GM18526 (cell line): ENCODE data around the gene UNCX.

Experiments
- POLR2A ChIP-seq: IDR thresholded peaks from 3 replicates; pipeline ENCODE4 v1.6.1; 2011; ENCODE audit not compliant: insufficient read length; ENCODE audit errors: extremely low read depth

The UNCX gene

DNA sequence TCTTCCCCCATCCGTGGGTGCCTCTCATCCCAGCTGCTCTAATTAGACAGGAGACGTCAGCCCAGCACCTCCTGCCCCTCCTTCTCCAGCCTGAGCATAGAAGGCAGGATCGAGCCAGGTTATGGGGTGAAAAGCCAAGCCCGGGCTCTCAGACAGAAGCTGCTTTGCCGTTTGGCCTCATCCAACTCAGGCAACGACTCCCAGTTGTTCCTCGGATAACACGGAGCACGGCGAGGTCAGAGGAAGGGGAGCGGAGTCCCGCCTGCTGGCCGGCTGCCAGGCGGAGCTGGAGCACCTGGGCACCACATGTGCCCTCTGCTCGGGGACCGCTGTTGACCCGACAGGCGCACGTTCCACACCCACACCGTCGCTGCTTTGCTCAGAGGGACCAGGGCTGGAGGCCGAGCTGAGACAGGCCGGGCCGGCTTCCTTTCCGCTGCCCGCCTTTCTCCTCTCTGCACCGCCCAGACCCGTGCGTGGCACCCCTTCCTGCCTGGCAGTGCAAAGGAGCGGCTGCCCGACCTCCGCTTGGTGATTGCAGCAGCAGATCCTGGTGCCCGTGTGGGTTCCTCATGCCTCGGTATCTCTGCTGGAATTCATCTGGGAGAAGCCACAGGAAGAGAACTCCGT lies 21.6 kb upstream of the UNCX start:
- no peak for TF ChIP-seq POLR2A

DNA sequence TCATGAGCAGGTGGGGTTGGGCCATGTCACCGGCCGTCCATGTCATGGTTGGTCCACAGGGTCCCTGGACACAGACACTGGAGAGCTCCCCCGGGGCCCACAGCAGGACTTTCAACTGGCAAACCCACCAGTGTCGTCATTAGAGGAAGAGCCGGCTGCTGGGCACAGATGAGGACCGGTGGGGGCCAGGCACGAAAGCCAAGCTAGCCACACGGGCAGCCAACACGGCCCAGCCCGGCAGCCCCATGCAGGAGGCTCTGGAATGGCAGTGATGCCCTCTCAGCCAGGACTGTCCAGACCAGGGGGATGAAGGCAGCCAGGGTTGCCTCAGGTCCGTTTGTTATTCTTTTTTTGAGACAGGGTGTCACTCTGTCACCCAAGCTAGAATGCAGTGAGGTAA lies 21.1 kb upstream of the UNCX start:
- no peak for TF ChIP-seq POLR2A

DNA sequence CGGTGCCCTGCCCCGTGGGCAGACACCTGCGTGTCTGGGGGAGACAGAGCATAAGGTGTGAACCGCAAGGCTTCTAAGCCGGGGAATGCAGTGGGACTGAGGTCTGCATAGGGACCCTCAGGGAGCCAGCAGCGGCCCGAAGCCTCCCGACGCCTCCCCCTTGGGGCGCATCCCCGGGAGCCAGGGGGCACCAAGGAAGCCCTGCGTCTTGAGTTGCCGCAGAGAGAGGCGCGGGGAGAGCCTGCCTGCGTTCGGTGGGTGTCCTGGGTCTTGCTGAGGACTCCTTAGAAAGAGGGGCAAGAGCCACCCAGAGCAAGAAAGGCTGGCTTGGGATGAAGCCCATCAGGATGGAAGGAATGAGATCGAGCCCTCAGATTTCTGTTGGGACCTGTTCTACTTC lies 18.2 kb upstream of the UNCX start:
- TF ChIP-seq POLR2A, result no peak

DNA sequence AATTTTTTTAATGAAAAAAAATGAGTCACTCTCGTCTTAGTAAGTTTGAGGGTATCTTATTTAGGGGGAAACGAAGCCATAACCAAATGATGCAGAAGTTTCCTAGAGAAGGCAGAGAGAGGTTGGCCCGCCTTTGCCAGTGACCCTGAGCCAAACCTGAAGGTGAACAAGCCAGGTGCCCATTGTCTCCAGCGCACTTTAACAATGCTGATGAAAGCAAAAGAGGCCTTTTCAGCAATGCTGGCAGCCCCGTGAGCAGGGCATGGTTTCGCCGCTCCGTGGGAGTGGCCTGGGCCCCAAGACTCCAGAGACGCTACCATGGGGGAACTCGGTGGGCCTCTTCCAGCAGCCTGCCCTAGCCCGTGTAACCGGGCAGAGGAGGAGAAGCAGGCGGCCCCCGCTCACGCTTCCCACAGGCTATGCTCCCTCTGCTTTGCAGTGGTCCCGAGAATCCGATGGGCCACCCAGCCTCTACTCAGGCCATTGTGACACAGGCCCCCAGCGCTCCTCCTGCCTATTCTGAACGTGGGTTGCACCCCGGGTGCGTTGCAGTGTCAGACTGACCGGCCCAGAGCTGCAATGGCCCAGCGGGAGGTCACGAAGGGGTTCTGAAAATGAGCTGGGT lies 14.0 kb upstream of the UNCX start:
- no peak for TF ChIP-seq POLR2A

DNA sequence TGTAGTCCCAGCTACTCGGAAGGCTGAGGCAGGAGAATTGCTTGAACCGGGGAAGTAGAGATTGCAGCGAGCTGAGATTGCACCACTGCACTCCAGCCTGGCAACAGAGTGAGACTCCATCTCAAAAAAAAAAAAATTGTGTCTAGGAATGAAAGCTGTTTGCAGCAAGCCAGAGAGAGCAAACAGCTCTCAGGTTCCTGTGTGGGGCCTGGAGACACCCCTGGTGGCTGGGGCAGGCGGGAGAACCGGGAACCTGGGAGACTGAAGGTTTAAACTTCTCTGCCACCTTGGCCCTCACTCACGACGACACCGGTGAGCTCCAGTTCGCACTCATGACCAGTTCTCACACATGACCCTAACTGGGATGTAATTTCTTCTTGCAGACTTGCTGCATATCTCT lies 13.2 kb upstream of the UNCX start:
- TF ChIP-seq POLR2A, result no peak

DNA sequence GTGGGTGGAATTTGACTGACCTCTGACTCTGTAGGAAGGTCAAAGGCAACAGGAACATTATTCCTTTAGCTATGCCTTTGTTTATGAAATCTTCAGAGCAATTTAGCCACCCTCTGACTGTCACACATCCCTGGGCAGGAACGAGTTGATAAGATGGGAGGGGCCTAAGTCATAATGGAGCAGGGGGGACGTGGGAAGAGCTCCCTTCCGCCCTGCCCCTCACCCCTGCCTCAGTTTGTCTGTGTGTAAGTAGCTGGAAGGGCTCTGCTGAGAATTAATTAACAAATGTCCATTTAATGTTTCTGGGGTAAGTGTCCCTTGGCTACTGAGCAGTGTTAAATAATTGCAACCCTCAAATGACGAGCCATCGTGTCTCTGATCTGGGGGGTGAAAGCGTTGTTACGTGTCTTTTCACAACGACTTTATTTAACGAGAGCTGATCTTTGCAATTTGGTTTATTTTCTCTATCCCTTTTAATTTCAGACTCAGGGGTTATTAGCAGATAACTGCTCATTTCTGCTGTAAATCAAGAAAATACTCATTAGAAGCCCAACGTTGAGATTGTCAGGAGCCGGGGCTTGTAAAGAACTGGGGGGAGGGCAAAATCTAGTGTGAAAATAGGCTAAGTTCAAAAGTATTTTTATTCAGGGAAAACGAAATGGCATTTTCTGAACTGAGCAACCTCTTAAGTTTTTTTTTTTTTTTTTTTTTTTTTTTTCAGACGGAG lies 12.5 kb upstream of the UNCX start:
- TF ChIP-seq POLR2A, result no peak

DNA sequence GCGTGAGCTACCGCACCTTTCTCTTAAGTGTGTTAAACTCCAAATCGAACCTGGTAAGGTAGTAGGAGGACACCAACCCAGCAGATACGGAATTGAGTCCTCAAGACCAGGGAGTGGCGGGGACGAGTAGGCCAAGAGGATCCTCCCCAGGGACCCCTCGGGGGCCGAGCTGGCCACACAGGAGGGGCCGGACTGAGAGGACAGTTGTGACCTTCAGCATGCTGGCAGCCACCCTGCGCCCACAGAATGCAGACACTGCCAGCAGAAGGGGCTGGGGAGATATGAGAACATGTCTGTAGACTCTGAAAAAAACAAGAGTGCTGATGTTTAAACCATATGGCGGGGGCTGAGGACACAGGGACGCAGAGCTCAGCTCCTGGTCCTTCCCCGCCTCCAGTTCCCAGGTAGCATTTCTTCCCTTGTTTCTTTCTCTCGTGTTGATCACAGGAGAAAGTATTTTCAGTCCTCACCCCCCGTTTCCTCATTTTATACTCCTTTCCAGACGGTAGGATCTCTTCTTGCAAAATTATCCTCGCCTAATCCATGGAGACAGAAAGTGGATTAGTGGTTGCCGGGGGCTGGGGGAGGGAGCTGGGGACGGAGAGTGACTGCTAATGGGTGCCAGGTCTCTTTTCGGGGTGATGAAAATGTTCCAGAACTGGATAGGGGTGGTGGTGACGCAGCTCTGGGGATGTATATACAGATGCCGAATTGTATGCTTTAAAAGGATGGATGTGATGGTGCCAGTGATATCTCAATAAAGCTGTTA lies 11.5 kb upstream of the UNCX start:
- TF ChIP-seq POLR2A, result no peak

DNA sequence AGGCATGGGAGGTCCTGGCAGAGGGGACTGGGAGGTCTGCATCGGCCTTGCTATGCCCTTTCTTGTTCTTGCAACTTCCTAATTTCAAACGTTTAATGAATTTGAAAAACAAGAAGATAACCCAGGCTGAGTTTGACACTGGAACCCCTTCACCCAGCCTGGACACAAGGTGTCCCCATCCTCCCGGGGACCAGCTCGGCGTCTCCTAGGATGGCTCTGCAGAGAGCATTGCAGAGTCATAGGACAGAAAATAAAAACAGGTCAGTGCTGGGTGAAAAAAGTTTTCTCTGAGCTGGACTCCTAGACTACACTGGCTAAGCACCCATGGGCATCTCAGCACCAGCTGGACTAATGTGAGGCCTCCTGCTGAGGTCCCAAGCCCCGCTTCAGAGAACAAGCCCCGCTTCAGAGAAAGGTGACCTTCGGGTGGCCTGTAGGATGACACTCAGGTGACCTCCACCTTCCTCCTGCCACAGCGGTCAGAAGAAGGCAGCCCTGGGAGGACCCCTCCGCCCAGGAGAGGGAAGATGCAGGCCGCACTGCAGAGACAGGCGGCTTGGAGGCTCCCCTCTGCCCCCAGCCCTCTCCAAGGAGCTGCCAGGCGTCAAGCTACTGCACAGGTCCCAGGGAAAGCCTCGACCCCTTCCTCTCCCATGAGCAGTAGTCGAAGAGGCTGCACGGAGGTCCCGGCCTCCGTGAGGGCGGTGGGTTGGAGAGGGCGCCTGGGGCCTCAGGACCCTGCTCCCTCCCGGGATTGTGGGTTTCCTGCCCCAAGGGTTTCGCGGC lies 9.3 kb upstream of the UNCX start:
- TF ChIP-seq POLR2A, result no peak

DNA sequence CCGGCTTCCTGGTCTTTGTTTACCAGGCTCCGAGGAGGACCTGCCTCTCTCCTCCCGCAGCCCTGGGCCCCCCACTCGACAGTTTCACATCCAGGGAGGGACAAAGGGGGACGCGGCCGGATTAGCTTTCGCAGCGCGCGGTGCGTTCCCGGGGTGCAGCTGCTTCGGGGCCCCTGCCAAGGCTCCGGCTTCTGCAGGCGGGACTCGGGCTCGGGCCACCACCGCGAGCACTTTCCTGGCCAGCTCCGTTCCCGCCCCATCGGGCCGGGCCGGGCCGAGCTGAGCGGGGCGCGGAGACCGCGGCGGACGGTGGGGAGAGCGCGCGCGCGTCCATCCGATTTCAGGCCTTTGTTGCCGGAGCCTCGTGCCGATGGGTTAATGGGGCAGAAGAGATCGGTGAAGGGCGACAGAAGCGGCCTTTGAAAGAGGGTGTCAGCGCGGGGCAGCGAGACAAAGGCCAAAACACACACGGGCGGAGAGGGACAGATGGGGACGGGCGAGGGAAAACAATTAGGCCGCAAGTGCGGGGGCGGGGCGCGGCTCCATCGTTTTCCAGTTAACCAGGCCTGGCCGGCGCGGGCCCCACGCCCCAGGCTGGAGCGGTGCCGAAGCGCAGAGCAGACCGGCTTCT lies 8.5 kb upstream of the UNCX start:
- TF ChIP-seq POLR2A, result no peak

DNA sequence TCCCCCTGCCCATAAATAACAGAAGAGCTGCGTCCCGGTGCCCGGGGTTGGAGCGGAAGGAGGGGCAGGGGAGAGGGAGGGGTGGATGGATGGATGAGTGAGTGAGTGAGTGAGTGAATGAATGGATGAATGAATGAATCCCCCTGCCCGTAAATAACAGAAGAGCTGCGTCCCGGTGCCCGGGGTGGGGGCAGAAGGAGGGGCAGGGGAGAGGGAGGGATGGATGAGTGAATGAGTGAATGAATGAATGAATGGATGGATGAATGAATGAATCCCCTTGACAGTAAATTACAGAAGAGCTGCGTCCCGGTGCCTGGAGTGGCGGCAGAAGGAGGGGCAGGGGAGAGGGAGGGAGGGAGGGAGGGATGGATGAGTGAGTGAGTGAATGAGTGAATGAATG lies 7.6 kb upstream of the UNCX start:
- no peak for TF ChIP-seq POLR2A

DNA sequence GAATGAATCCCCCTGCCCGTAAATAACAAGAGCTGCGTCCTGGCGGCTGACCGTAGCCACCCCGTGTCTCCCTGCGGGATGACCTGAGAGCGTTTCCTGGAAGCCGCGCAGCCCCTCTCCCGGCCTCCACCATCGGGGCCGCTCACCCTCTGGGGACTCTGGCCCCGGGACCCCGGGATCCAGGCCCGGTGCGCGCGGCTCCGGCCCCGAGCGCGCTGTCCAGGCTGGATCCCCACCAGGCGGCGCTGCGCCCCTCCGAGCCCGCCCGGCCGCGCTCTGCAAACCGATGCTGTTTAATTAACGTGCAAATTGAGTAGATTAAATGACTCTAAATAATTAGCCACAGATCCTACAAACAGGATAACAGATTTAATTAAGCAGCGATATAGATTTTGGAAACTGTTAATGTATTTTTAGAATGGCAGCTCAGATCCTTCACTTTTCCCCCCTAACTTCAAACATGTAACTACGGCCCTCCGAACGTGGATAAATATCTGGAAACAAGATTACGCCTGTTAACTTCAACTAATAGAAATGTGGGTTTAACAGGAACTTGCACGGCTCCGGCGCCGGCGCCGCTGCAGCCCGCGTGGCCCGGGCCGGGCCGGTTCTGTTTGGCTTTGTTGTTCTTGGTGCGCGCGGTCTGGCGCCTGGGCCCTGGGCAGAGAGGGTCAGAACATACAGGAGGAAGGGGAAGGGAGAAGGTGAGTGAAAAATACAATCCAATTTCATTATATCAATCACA lies 7.1 kb upstream of the UNCX start:
- TF ChIP-seq POLR2A, result no peak

DNA sequence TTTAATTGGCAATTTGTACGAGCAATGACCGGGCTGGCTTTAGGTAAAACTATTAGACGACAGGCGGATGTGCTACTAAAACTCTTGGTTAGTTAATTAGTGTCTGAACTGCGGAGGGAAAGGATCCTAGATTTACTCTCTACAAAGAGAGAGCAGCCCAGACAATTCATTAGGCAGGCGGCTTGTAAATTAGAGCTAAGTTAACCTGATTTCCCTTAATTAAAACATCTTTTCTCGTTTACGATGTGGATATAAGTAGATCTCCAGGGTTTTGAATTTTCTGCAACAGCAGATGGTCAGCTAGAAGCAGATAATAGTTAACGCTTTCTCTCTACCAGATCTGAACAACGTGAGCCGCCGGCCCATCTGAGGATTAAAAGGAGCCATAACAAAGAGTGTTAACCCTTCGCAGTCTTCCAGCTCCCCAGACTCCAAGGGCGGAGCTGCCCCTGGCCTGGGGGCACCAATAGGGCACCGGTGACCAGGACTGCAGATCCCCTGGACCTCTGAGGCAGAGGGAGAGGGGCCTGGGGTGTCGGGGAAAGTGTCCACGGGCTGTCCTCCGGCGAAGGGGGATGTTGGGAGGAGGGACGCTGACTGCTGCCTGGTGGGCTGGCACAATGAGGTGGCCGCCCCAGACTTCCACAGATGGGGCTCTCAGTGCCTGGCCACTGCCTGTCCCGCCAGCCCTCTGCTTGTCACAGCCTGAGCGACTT lies 6.3 kb upstream of the UNCX start:
- TF ChIP-seq POLR2A, result no peak

DNA sequence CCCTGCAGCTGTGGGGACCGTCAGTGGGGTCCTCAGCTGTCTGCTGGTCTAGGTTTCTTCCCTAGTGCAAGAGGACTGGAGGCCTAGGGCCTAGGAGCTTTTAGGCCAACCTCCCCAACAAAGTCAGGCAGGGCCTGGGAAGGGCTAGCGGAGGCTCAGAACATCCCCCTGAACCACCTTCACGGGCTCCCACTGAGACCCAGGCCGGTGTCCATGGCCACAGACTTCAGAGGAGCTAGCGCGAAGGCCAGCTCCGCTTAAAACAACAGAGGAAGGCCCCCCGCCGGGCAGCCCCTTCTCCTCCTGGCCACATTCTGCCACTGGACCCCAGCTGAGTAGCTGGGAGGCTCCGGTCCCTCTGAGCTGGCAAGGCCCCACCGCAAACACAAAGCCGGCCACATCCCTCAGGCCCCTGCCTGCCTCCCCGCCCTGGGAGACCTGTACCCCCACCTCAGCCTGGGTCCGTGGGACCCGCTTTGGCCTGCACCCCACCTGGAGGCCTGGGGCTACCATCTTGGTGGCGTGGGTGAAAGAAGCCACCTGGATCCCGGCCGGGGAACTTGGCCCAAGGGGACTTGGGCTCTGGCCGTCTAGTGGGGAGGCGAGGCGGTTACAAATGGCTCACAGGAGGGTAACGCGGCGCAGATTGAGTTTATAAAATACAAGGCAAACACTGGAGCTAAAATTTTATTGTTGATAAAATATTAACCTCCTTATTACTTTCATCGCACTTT lies 5.4 kb upstream of the UNCX start:
- TF ChIP-seq POLR2A, result no peak
